HG03342 (cell line): ENCODE measurements around the gene PLA2R1.

Experiments
- ATAC-seq: cut with Tn5 transposase; IDR thresholded peaks from one replicate; pipeline ENCODE4 v1.9.1; 2021; ENCODE audit warnings: mild to moderate bottlenecking, moderate library complexity; ENCODE audit not compliant: unreplicated experiment

PLA2R1 gene

DNA sequence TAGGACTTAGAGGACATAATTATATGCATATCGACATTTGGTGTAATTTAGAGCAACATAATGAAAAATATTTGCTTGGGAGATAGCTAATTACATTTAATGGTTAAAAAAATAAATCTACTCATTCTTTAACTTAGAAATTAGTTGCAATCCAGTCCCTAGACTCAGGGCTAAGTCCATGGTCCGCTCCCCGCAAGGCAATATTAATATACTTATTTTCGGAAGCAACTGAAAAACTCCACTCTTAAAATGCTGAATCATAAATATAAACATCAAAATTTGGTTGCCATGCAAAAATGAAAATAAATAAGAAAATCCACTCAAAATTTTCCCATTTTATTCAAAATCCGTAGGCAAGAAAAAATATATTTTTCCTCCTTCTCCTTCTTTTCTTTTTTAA lies 164.7 kb downstream of the PLA2R1 start:
- ATAC-seq = no peak

DNA sequence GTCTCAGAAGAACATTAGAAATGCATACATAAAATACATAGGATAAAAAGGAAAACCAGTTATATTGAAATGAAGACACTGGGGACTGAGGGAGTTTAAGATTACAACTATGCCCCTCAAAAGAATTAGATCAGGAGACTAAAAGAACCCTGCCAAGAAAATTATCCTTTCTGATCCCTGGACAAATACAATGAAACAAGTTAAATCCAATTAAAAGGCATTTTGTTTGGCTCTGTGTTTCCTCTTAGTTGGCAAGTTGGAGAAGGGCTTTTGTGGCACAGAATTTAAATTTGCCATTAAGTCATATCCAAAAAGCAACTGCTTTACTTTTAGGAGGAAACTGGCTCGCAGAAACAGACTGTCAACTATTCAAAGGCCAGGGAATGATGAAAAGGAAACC lies 165.3 kb downstream of the PLA2R1 start:
- ATAC-seq = no peak

DNA sequence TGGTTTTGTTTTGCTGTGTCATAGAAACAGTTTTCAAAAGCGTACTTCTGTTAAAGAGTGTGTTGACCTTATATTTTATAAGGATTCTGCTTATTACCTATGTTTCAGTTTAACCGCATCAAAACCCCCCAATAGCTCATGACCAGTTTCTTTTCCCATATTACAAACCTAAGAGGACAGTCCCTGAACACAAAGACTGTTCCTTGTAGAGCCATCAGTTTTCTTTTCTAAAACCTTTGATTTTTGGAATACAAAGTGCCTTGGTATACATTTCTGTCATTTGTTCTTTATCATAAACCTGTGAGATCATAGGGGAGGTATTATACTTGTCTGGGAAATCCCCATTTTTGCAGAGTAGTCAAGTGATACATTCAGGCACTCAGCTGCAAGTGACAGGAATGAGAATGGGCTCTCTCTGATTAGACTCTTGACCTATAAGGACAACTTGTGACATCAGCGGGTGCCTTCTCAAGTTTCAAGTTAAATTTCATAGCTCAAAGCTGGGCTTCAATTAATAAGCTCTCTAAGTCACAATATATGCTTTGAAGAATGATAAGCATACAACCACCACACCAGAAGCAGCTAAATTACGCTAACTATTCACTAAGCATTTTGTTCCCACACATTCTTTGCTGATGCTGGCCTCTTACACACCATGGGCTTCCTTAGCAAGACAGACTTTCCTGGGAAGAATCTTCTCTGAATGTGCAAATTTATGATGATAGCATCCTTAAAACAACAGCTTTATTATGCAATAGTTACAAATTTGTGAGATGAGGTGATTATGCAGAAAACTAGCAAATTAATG lies 167.0 kb downstream of the PLA2R1 start:
- ATAC-seq = peak; percentile 58

- ATAC-seq = no peak
Observed at GRCh38 chr2:159894145-159894838, 168.1 kb downstream of the PLA2R1 start.

DNA sequence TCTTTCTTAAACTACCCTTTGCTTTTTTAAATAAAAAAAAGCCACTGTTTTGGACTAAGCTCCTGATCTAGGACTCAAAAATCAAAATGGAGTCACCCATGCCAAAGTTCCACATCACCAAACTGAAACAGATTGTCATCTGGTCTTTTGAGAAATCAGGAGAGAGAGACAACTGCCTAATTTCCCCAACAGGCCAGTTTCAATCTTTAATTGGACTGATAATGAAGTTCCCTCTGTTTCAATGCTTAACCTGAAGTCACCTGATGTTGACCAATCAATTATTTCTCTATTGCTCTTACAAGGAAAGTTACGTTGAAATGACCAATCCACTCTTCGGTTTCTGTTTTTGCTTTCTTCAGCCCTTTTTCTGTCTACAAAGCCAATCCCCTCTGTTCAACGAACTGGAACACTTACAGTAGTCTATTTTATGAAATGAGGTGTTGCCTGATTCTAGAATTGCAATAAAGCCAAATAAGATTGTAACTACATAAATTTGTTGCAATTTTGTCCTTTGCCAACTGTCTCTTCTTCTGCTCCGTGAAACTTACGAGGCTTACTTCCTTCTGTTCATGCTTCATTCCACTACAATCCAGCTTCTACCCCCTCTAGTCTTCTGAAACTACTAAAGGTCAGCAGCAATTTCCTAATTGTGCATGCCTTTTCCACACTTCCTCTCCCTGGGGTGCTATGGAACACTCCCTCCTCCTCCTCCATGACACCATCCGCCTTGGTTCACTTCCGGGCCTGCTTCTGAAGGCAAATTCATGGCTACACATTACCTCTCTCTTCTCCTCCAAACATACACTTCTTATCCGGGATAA lies 169.2 kb downstream of the PLA2R1 start:
- no peak for ATAC-seq

GRCh38 chr2:159891917-159892730 lies 170.3 kb downstream of the PLA2R1 start:
- peak; percentile 33 for ATAC-seq

GRCh38 chr2:159891267-159891588 lies 171.2 kb downstream of the PLA2R1 start:
- ATAC-seq = no peak

DNA sequence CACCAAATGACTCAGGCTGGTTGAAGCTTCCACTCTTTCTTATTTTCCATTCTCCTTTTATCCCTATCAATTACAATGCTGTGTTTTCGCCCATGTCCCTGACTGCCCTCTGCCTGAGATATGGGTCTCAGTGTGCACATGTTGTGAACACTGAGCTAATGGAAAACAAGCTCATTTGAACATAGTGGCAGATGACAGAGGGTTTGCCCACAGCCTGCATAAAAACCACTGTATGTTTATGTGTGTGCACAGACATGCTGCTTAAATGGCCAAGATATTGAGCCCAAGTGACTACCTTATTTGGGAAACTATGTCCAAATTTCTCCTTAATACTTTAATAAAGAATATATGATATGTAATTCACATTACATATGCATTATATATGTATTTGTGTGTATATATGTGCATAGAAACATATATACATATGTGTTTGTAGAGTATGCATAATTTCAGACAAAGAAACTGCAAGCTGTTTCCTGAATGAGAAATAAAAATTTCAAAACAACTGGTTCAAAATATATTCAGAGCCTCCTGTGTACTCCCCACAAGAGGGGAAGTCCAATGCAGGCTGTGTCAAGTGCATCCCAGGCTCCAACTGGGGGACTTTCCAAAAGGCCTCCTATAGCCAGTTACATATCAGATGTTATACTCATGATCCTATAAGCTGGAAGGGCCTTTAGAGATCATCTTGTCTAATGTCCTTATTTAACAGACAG lies 171.7 kb downstream of the PLA2R1 start:
- ATAC-seq = peak; percentile 27

- ATAC-seq = no peak
Observed at GRCh38 chr2:159882130-159882745, 180.2 kb downstream of the PLA2R1 start.
